ENCODE results near the gene ZNF784. TPM values are rescaled to one million over a fixed set of nuclear protein-coding genes. Genes with fewer than 3 reads are reported as not detected.

ZNF784 gene
- total and polyA plus RNA-seq, 2 donors (not counting 3 experiments of a cell fraction or from before 2014, with no cell fraction given): 4.9 TPM

GRCh38 chr19:55600662-55601028 is 23.7 kb downstream of the ZNF784 start:
- POLR2A ChIA-PET: interaction anchor here (2.2 kb wide), 1 partner anchor 14 kb away, joined by 8 read pairs; no protein-coding TSS in a partner anchor
- peak; percentile 12 for TF ChIP-seq POLR2A (IDR thresholded peaks at IDR 0.05; ENCODE audit: low read depth, low read length)
- no peak for TF ChIP-seq JUN (IDR thresholded peaks at IDR 0.05; ENCODE audit: borderline replicate concordance, insufficient read depth, insufficient read length, low read depth)
- peak; percentile 4 for FAIRE-seq
- no peaks in the 10 kb centered on the region for H3K9me3 ChIP-seq (replicated peaks; ENCODE audit: control insufficient read depth, insufficient read depth, low read length)
- CTCF ChIA-PET: interaction anchor here (0.6 kb wide), 1 partner anchor 53 kb away, joined by 3 read pairs; no protein-coding TSS in a partner anchor
- H3K79me2 ChIP-seq (ENCODE audit: control insufficient read depth, insufficient read depth, low read length): peaks cover 2% of the 10 kb centered on the region
- H3K4me1 ChIP-seq (ENCODE audit: control insufficient read depth, extremely low read depth, insufficient read depth, low read length): peaks cover 13% of the 10 kb centered on the region
- DNase-seq (ENCODE audit: low read depth, low spot score): no peak
- dilution Hi-C loops (cut with MboI; ENCODE audit: extremely low pct_ligation_motif_present, low sequenced_read_pairs) (loop anchor here (10.0 kb wide), 1 partner anchor 86 kb away; no protein-coding TSS in a partner anchor), intact Hi-C loops (cut with micrococcal nuclease) (loop anchor here (1.0 to 10.0 kb wide), 4 partner anchors 35 to 346 kb away; partner anchors contain the start of genes PPP6R1, RPL28 and TMEM238)
- H3K36me3 ChIP-seq (ENCODE audit: control insufficient read depth in 2 of 2, extremely low read depth in 1 of 2, insufficient read depth in 2 of 2, low read length in 2 of 2): peaks cover 0 to 10% of the 10 kb centered on the region in 2 experiments
- no peak overlapping the region for H3K27ac ChIP-seq (ENCODE audit: insufficient read depth, low read depth, low read length)
- TSS peak; percentile 32 for BruUV-seq (replicated peaks)
- peak overlapping the region; percentile 81 for H3K4me2 ChIP-seq (ENCODE audit: insufficient read depth, low read length)
- H3K9me1 ChIP-seq (replicated peaks; ENCODE audit: control insufficient read depth, extremely low read depth, insufficient read depth, low read length): no peaks in the 10 kb centered on the region
- peak overlapping the region; percentile 15 for H2AFZ ChIP-seq (ENCODE audit: low read depth, low read length)
- H3K4me3 ChIP-seq (replicated peaks in 1 of 3; ENCODE audit: insufficient read depth in 1 of 3, low read depth in 1 of 3, low read length in 3 of 3): peak overlapping the region; percentile 42 to 92 (median 60)
- no peaks in the 10 kb centered on the region for H4K20me1 ChIP-seq (replicated peaks; ENCODE audit: control insufficient read depth, extremely low read depth, insufficient read depth, low read length)
- peak overlapping the region; percentile 97 for H3K9ac ChIP-seq (replicated peaks; ENCODE audit: extremely low read depth, insufficient read depth, low read length)
- no peaks in the 10 kb centered on the region for H3K27me3 ChIP-seq (ENCODE audit: control insufficient read depth in 2 of 2, insufficient read depth in 2 of 2, low read length in 2 of 2)

GRCh38 chr19:55599842-55600661 is 24.3 kb downstream of the ZNF784 start, which contains the start of gene ZNF524:
Gene ZNF524 (plus strand): TSS chr19:55600288. CDS start chr19:55602113, 1,825 bp downstream.
- peak within 1 kb of the TSS; percentile 98 for H3K27ac ChIP-seq (ENCODE audit: insufficient read depth, low read depth, low read length)
- peak within 1 kb of the TSS; percentile 96 for H2AFZ ChIP-seq (ENCODE audit: low read depth, low read length)
- peak; percentile 72 for DNase-seq (ENCODE audit: low read depth, low spot score)
- H3K4me3 ChIP-seq (replicated peaks in 1 of 3; ENCODE audit: insufficient read depth in 1 of 3, low read depth in 1 of 3, low read length in 3 of 3): peak within 1 kb of the TSS; percentile 78 to 92 (median 89)
- ChIA-PET POLR2A (interaction anchor here (0.9 to 2.2 kb wide), 6 partner anchors 14 to 193 kb away, joined by 3 to 8 read pairs (median 8); partner anchors contain the start of genes UBE2S and ZNF784), CTCF (interaction anchor here (0.6 to 1.8 kb wide), 12 partner anchors 17 to 132 kb away, joined by 3 to 8 read pairs (median 4); partner anchors contain the start of gene U2AF2)
- dilution Hi-C loops (cut with MboI; ENCODE audit: extremely low pct_ligation_motif_present, low sequenced_read_pairs) (loop anchor here (10.0 kb wide), 1 partner anchor 85 kb away; no protein-coding TSS in a partner anchor), intact Hi-C loops (cut with micrococcal nuclease) (loop anchor here (1.0 to 10.0 kb wide), 11 partner anchors 13 to 483 kb away; partner anchors contain the start of genes KMT5C, PPP1R12C, PPP6R1 and RPL28)
- H3K9ac ChIP-seq (replicated peaks; ENCODE audit: extremely low read depth, insufficient read depth, low read length): peak within 1 kb of the TSS; percentile 97
- H3K4me2 ChIP-seq (ENCODE audit: insufficient read depth, low read length): peak within 1 kb of the TSS; percentile 90
- H3K36me3 ChIP-seq (ENCODE audit: control insufficient read depth in 2 of 2, extremely low read depth in 1 of 2, insufficient read depth in 2 of 2, low read length in 2 of 2): peaks cover 3 to 14% of the 10 kb centered on the region in 2 experiments
- no peaks in the 10 kb centered on the region for H4K20me1 ChIP-seq (replicated peaks; ENCODE audit: control insufficient read depth, extremely low read depth, insufficient read depth, low read length)
- TSS peak; percentile 48 for BruUV-seq (replicated peaks)
- H3K79me2 ChIP-seq (ENCODE audit: control insufficient read depth, insufficient read depth, low read length): peaks cover 2% of the 10 kb centered on the region
- H3K9me1 ChIP-seq (replicated peaks; ENCODE audit: control insufficient read depth, extremely low read depth, insufficient read depth, low read length): no peaks in the 10 kb centered on the region
- no peaks in the 10 kb centered on the region for H3K9me3 ChIP-seq (replicated peaks; ENCODE audit: control insufficient read depth, insufficient read depth, low read length)
- FAIRE-seq: peak; percentile 8
- peaks cover 13% of the 10 kb centered on the region for H3K4me1 ChIP-seq (ENCODE audit: control insufficient read depth, extremely low read depth, insufficient read depth, low read length)
- TF ChIP-seq JUN (IDR thresholded peaks at IDR 0.05; ENCODE audit: borderline replicate concordance, insufficient read depth, insufficient read length, low read depth): no peak
- TF ChIP-seq POLR2AphosphoS5 (IDR thresholded peaks at IDR 0.05; ENCODE audit: insufficient read depth, low read depth, low read length): peak; percentile 63
- H3K27me3 ChIP-seq (ENCODE audit: control insufficient read depth in 2 of 2, insufficient read depth in 2 of 2, low read length in 2 of 2): no peaks in the 10 kb centered on the region

All from endothelial cell of umbilical vein (primary cell).